Transverse colon (tissue), 3 donors: ENCODE results near the gene ZNF302.
"Not testable (repeated sequence)": the region's sequence is repeated elsewhere in the genome, so short reads cannot be mapped to it uniquely, and the experiment has no call there.

Experiments used
- EP300 ChIP-seq: sonication (generic); formaldehyde crosslinking; IDR thresholded peaks from one replicate; pipeline ENCODE4 v1.6.1; 2017; ENCODE audit warnings: antibody characterized with exemption, low read depth
- POLR2A ChIP-seq: fragments of 450-650 bp; IDR thresholded peaks from one replicate; pipeline ENCODE4 v1.6.1; 2016; ENCODE audit warnings: antibody characterized with exemption, mild to moderate bottlenecking, moderate library complexity
- TF ChIP-seq, protein P1 (sequence below), 5 experiments: fragments of 200-600 bp in 3 of 5; fragments of 450-650 bp in 2 of 5; sonication (generic) in 3 of 5; IDR thresholded peaks; 1 replicate in 2 of 5; 2 replicates in 3 of 5; pipeline ENCODE4 v1.5.1; 2016 to 2017; ENCODE audit warnings: antibody characterized with exemption in 5 of 5, inconsistent platforms in 3 of 5, mild to moderate bottlenecking in 2 of 5, moderate library complexity in 1 of 5

DNA sequence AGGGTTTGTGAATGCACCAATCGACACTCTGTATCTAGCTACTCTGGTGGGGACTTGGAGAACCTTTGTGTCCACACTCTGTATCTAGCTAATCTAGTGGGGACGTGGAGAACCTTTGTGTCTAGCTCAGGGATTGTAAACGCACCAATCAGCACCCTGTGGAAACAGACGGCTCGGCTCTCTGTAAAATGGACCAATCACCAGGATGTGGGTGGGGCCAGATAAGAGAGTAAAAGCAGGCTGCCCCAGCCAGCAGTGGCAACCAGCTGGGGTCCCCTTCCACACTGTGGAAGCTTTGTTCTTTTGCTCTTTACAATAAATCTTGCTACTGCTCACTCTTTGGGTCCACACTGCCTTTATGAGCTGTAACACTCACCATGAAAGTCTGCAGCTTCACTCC, 8.8 kb upstream of the ZNF302 start:
- TF ChIP-seq, protein P1, sequence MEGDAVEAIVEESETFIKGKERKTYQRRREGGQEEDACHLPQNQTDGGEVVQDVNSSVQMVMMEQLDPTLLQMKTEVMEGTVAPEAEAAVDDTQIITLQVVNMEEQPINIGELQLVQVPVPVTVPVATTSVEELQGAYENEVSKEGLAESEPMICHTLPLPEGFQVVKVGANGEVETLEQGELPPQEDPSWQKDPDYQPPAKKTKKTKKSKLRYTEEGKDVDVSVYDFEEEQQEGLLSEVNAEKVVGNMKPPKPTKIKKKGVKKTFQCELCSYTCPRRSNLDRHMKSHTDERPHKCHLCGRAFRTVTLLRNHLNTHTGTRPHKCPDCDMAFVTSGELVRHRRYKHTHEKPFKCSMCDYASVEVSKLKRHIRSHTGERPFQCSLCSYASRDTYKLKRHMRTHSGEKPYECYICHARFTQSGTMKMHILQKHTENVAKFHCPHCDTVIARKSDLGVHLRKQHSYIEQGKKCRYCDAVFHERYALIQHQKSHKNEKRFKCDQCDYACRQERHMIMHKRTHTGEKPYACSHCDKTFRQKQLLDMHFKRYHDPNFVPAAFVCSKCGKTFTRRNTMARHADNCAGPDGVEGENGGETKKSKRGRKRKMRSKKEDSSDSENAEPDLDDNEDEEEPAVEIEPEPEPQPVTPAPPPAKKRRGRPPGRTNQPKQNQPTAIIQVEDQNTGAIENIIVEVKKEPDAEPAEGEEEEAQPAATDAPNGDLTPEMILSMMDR (IDR thresholded peaks at IDR 0.05), result not testable (repeated sequence)
- not testable (repeated sequence) for TF ChIP-seq EP300, POLR2A
